K562 (cell line): Measurements from ENCODE around the gene MGAT4B. TPM values are rescaled to one million over a fixed set of nuclear protein-coding genes. Genes with fewer than 3 reads are reported as not detected.

Experiments used
- ATAC-seq: fragments of 200-7000 bp; cut with Tn5 transposase; 3 replicates; pipeline ENCODE4 v1.9.1; 2020; ENCODE audit warnings: moderate library complexity
- BruUV-seq: library from RNA; stranded (reverse); fragments of 400-500 nt; replicated peaks from 2 replicates; lab custom pipeline; 2021; lab: Mats Ljungman, UMichigan
- CTCF ChIA-PET: fragments of 300-600 bp; formaldehyde crosslinking; extraction: SDS; loops from one replicate; lab custom pipeline; 2021; ENCODE audit warnings: low intra/inter-chr PET ratio; lab: Yijun Ruan, JAX
- POLR2A ChIA-PET: fragments of 300-600, 350-650 bp; sonication (Branson Sonifier 250); formaldehyde crosslinking; extraction: SDS; loops from one replicate; lab custom pipeline; 2021; ENCODE audit warnings: antibody characterized with exemption, inconsistent platforms; lab: Yijun Ruan, JAX
- DNase-seq, 4 experiments: peaks; one replicate each; pipeline versions ENCODE4 v3.0.0 to v3.0.0-alpha.2; 2011 to 2018; ENCODE audit warnings: low spot score in 3 of 4, mixed read lengths in 3 of 4; ENCODE audit errors: extremely low read depth in 1 of 4
- FAIRE-seq: peaks from 2 replicates; lab custom pipeline; 2011; peaks lifted over from hg19 to GRCh38; lab: Jason Lieb, UNC
- H2AFZ ChIP-seq: 2 replicates; pipeline ENCODE4 v1.6.0; 2011; ENCODE audit warnings: low read depth, low read length, control low read depth, inconsistent platforms
- H3K27ac ChIP-seq: fragments of 200-600 bp; 3 replicates; pipeline ENCODE4 v1.8.0; 2011; ENCODE audit warnings: low read depth, mild to moderate bottlenecking, control low read depth, inconsistent platforms, low read length, moderate library complexity, mixed read lengths; ENCODE audit errors: extremely low read depth
- H3K27me3 ChIP-seq, 2 experiments: fragments of 300-600 bp in 1 of 2; 2 replicates in 1 of 2; 3 replicates in 1 of 2; pipeline versions ENCODE4 v1.6.0 to v1.8.0; 2011; ENCODE audit warnings: inconsistent platforms in 2 of 2, low read length in 2 of 2, mild to moderate bottlenecking in 1 of 2, mixed read lengths in 1 of 2, moderate library complexity in 1 of 2; ENCODE audit not compliant: control insufficient read depth in 2 of 2, insufficient read depth in 2 of 2
- H3K36me3 ChIP-seq: fragments of 300-600 bp; 3 replicates; pipeline ENCODE4 v1.8.0; 2011; ENCODE audit warnings: mild to moderate bottlenecking, low read length, inconsistent platforms; ENCODE audit not compliant: control insufficient read depth, insufficient read depth
- H3K4me1 ChIP-seq, 2 experiments: fragments of 200-600 bp in 1 of 2; replicated peaks in 1 of 2; 2 replicates in 1 of 2; 3 replicates in 1 of 2; pipeline versions ENCODE4 v1.5.1 to v1.8.0; 2011; ENCODE audit warnings: inconsistent platforms in 2 of 2, low read length in 2 of 2, mild to moderate bottlenecking in 1 of 2, mixed read lengths in 1 of 2, moderate library complexity in 1 of 2; ENCODE audit not compliant: control insufficient read depth in 2 of 2, insufficient read depth in 2 of 2
- H3K4me2 ChIP-seq: 2 replicates; pipeline ENCODE4 v1.6.1; 2011; ENCODE audit warnings: low read length, control low read depth, inconsistent platforms, mixed read lengths; ENCODE audit not compliant: insufficient read depth
- H3K4me3 ChIP-seq: fragments of 200-600 bp; sonication (generic), shearing (Covaris generic); 2 replicates; pipeline ENCODE4 v1.5.1; 2016; ENCODE audit warnings: control low read depth, inconsistent platforms
- H3K79me2 ChIP-seq: fragments of 200-600 bp; 3 replicates; pipeline ENCODE4 v1.8.0; 2011; ENCODE audit warnings: low read length, inconsistent platforms; ENCODE audit not compliant: control insufficient read depth, insufficient read depth
- H3K9ac ChIP-seq, 2 experiments: 2 replicates each; pipeline versions ENCODE4 v1.6.0 to v1.6.1; 2011; ENCODE audit warnings: low read depth in 2 of 2, low read length in 2 of 2, control low read depth in 1 of 2, inconsistent platforms in 1 of 2, mild to moderate bottlenecking in 1 of 2, mixed read lengths in 1 of 2; ENCODE audit not compliant: insufficient read depth in 1 of 2
- H3K9me1 ChIP-seq: one replicate; pipeline ENCODE4 v1.6.0; 2011; ENCODE audit warnings: inconsistent platforms, mild to moderate bottlenecking, low read length, moderate library complexity; ENCODE audit not compliant: control insufficient read depth, insufficient read depth
- H3K9me3 ChIP-seq: replicated peaks from 2 replicates; pipeline ENCODE4 v1.5.1; 2011; ENCODE audit warnings: low read depth, low read length, inconsistent platforms; ENCODE audit not compliant: control insufficient read depth, insufficient read depth
- H4K20me1 ChIP-seq: replicated peaks from 2 replicates; pipeline ENCODE4 v1.6.1; 2011; ENCODE audit warnings: low read length, inconsistent platforms, mixed read lengths; ENCODE audit not compliant: control insufficient read depth, insufficient read depth
- BMI1 ChIP-seq: fragments of 150-350 bp; IDR thresholded peaks from 2 replicates; pipeline ENCODE4 v1.6.1; 2014; ENCODE audit warnings: low read length
- BRD4 ChIP-seq: fragments of 200-600 bp; sonication (generic); IDR thresholded peaks from 2 replicates; pipeline ENCODE4 v1.6.1; 2017; ENCODE audit warnings: inconsistent platforms
- ETS2 ChIP-seq: IDR thresholded peaks from 2 replicates; pipeline ENCODE4 v1.6.1; 2016; ENCODE audit warnings: borderline replicate concordance, missing genetic modification characterization, mild to moderate bottlenecking, moderate library complexity, missing compliant biosample characterization; ENCODE audit not compliant: poor library complexity, severe bottlenecking
- HMGXB4 ChIP-seq: sonication (generic); formaldehyde crosslinking; IDR thresholded peaks from 2 replicates; pipeline ENCODE4 v1.8.1; 2023; ENCODE audit warnings: mild to moderate bottlenecking, missing genetic modification reagents
- HNRNPLL ChIP-seq: fragments of 200-400 bp; formaldehyde crosslinking; IDR thresholded peaks from 2 replicates; pipeline ENCODE4 v1.6.1; 2017; ENCODE audit warnings: low read length, low read depth, mild to moderate bottlenecking; ENCODE audit not compliant: poor library complexity, severe bottlenecking
- MXD1 ChIP-seq: fragments of 250-450 bp; sonication (Bioruptor Pico); IDR thresholded peaks from 2 replicates; pipeline ENCODE4 v1.8.0; 2021; ENCODE audit warnings: borderline replicate concordance, mild to moderate bottlenecking, moderate library complexity; ENCODE audit not compliant: poor library complexity, severe bottlenecking
- RBM22 ChIP-seq: fragments of 200-400 bp; formaldehyde crosslinking; IDR thresholded peaks from 2 replicates; pipeline ENCODE4 v1.6.1; 2018; ENCODE audit warnings: low read length, low read depth; ENCODE audit not compliant: poor library complexity, severe bottlenecking
- SMARCE1 ChIP-seq: fragments of 450-650 bp; IDR thresholded peaks from 2 replicates; pipeline ENCODE4 v1.7.1; 2016; ENCODE audit warnings: mild to moderate bottlenecking
- SPI1 ChIP-seq: IDR thresholded peaks from 2 replicates; pipeline ENCODE4 v1.6.1; 2011; ENCODE audit warnings: low read depth, low read length, control low read depth, borderline replicate concordance
- TBP ChIP-seq: optimal IDR thresholded peaks from 2 replicates; pipeline ENCODE3; 2011; ENCODE audit warnings: low read depth, low read length, improper control_type of control experiment
- ZBTB33 ChIP-seq: sonication (generic); formaldehyde crosslinking; IDR thresholded peaks from 2 replicates; pipeline ENCODE4 v1.8.1; 2023; ENCODE audit warnings: mild to moderate bottlenecking, missing genetic modification reagents
- ZNF384 ChIP-seq: IDR thresholded peaks from 2 replicates; pipeline ENCODE4 v1.6.1; 2012; ENCODE audit warnings: low read depth, low read length, improper control_type of control experiment
- ZNF740 ChIP-seq, 3 experiments: fragments of 200-800 bp in 1 of 3; sonication (Bioruptor generic) in 1 of 3; sonication (generic) in 1 of 3; formaldehyde crosslinking in 1 of 3; IDR thresholded peaks; 2 replicates each; pipeline versions ENCODE4 v1.6.1 to v1.8.0; 2016 to 2022; ENCODE audit warnings: mild to moderate bottlenecking in 2 of 3, missing compliant biosample characterization in 2 of 3, missing genetic modification characterization in 2 of 3, missing genetic modification reagents in 1 of 3
- WGBS: fragments of 100-300 bp; shearing (Covaris generic); methylation state at CpG from one replicate; pipeline ENCODE4 v1.1.6; 2016; ENCODE audit warnings: low coverage, mixed read lengths; ENCODE audit not compliant: insufficient coverage; ENCODE audit errors: missing lambda C conversion rate; 5-methylcytosine and 5-hydroxymethylcytosine counted together
- in situ Hi-C: fragments of 300-500 bp; cut with MboI; formaldehyde crosslinking; loops from 4 replicates; pipeline ENCODE4 v1.15.0; 2018; ENCODE audit warnings: inconsistent platforms, mixed read lengths
- intact Hi-C: fragments of 100-400 bp; cut with micrococcal nuclease; formaldehyde crosslinking; loops from 2 replicates; pipeline ENCODE4 v1.14.2; 2022
- polyA plus RNA-seq, 8 experiments: library from polyadenylated mRNA; depleted of rRNA in 4 of 8; stranded (reverse) in 5 of 8; unstranded in 3 of 8; fragments of >200 nt; fragmentation: Nextera tagmentation in 2 of 8; fragmentation: Illumina TruSeq in 1 of 8; extraction: Ambion mirVana in 2 of 8; extraction: Trizol in 1 of 8; gene quantifications; 2 replicates each; pipeline versions ENCODE4 v1.2.1 to v1.2.3, GENCODE V29; 2011 to 2014; ENCODE audit warnings: inconsistent platforms in 1 of 8, missing spikeins in 1 of 8
- total RNA-seq, 7 experiments: library from RNA; depleted of rRNA in 6 of 7; stranded (reverse); fragments of >200 nt in 6 of 7; fragmentation: Illumina TruSeq in 2 of 7; extraction: Trizol in 2 of 7; gene quantifications; 2 replicates each; pipeline versions ENCODE4 v1.2.1 to v1.2.3, GENCODE V29; 2011 to 2021; ENCODE audit warnings: low replicate concordance in 1 of 7

The MGAT4B gene
- total and polyA plus RNA-seq, 9 of the 15 experiments (the other 6 are each of a cell fraction or from before 2014, with no cell fraction given), result 0.34 to 133 (median 75.4) TPM

- Histone ChIP-seq H3K4me3 (no peak overlapping the region), H3K4me2 (no peak overlapping the region), H3K36me3 (peaks cover 12% of the 10 kb centered on the region; the same call in 1 of the 3 replicates), H4K20me1 (no peaks in the 10 kb centered on the region), H3K9ac (peak overlapping the region in 1 of 2 experiments; percentile 83; a peak in 2 of 4 replicates), H3K79me2 (no peaks in the 10 kb centered on the region), H3K4me1 (peaks cover 0 to 37% of the 10 kb centered on the region in 2 experiments; a peak in 2 of 5 replicates), H2AFZ (no peak overlapping the region), H3K9me1 (no peaks in the 10 kb centered on the region), H3K27ac (no peak overlapping the region), H3K9me3 (no peaks in the 10 kb centered on the region), H3K27me3 (no peaks in the 10 kb centered on the region)
- no TSS peak for BruUV-seq
- POLR2A ChIA-PET, result interaction anchor here (0.5 to 1.4 kb wide), 5 partner anchors 9 to 93 kb away, joined by 3 to 5 read pairs (median 4); no protein-coding TSS in a partner anchor
- WGBS, result 73% methylated on average over 18 of the region's 24 CpGs
- FAIRE-seq (no peak), ATAC-seq (peak; percentile 15; the same call in 2 of the 3 replicates), DNase-seq (no peak)
- in situ Hi-C loops, result no loop called here
- intact Hi-C loops, result no loop called here
- CTCF ChIA-PET, result no interaction called here
- no peak for TF ChIP-seq BRD4
- no peak for TF ChIP-seq HMGXB4
- no peak for TF ChIP-seq TBP
- no peak for TF ChIP-seq BMI1
- TF ChIP-seq ZNF384, result no peak
- TF ChIP-seq ETS2, result no peak
- peak; percentile 25 for TF ChIP-seq RBM22
- TF ChIP-seq MXD1 (CRISPR knock-in tag), result no peak
- TF ChIP-seq SPI1, result peak; percentile 97
- TF ChIP-seq ZBTB33, result peak; percentile 90
- no peak for TF ChIP-seq HNRNPLL
- 0 out of 2 replicates have a peak, but pooled peaks have one; percentile 25 for TF ChIP-seq ZNF740 (CRISPR knock-in tag; IDR thresholded peaks at IDR 0.05)
- no peak for TF ChIP-seq ZNF740 (tag; IDR thresholded peaks at IDR 0.05)
- TF ChIP-seq SMARCE1, result no peak
Observed at GRCh38 chr5:179792612-179793467, 13.8 kb downstream of the MGAT4B start.
